ENCODE data around the gene DMRTB1. TPM values are rescaled to one million over a fixed set of nuclear protein-coding genes. Genes with fewer than 3 reads are reported as not detected.

DMRTB1 gene
- total and polyA plus RNA-seq, 12 donors = not detected

DNA sequence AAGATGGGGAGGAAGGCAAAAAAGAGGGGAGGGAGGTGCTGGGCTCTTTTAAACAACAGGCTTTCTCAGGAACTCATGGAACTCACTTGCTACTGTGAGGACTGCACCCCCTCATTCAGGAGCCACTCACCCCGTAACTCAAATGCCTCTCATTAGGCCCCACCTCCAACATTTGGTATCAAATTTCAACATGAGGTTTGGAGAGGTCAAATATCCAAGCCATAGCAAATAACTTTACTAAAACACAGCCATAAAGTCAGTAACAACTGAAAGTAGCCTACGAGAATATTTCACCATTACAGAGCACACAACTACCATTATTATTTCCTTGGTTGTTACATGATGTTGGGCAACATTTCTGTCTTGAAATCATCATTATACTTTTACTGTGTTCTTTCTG lies 13.1 kb upstream of the DMRTB1 start:
- Histone ChIP-seq H3K4me3 (no peak overlapping the region), H3K9me3 (no peaks in the 10 kb centered on the region), H3K36me3 (no peaks in the 10 kb centered on the region), H3K4me1 (no peaks in the 10 kb centered on the region), H3K27me3 (peaks cover 0 to 28% (median 20%) of the 10 kb centered on the region in 7 donors), H3K27ac (no peak overlapping the region)
- 63 to 65% methylated on average over 2 of the region's 2 CpGs for WGBS, 2 donors
- DNase-seq (no peak), ATAC-seq (no peak)
- TF ChIP-seq, protein P1, sequence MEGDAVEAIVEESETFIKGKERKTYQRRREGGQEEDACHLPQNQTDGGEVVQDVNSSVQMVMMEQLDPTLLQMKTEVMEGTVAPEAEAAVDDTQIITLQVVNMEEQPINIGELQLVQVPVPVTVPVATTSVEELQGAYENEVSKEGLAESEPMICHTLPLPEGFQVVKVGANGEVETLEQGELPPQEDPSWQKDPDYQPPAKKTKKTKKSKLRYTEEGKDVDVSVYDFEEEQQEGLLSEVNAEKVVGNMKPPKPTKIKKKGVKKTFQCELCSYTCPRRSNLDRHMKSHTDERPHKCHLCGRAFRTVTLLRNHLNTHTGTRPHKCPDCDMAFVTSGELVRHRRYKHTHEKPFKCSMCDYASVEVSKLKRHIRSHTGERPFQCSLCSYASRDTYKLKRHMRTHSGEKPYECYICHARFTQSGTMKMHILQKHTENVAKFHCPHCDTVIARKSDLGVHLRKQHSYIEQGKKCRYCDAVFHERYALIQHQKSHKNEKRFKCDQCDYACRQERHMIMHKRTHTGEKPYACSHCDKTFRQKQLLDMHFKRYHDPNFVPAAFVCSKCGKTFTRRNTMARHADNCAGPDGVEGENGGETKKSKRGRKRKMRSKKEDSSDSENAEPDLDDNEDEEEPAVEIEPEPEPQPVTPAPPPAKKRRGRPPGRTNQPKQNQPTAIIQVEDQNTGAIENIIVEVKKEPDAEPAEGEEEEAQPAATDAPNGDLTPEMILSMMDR (IDR thresholded peaks at IDR 0.05) = no peak
- intact Hi-C loops (cut with DNase I) = no loop called here

DNA sequence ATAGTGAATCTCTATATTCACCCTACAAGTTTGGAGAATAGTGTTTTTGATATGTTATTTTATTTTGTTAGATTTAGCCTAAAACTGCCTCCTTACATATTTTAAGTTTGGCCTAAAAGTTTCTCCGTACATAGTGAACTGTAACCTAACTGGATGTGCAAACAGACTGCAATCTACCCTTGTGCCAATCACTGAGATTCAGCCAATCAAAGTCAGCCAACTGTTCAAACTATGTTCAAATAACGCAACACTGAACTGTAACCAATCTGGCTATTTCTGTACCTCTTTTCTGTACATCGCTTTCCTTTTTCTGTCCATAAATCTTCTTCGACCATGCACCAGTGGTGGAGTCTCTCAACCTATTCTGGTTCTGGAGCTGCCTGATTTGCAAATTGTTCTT lies 11.8 kb upstream of the DMRTB1 start:
- intact Hi-C loops (cut with DNase I) = no loop called here
- Histone ChIP-seq H3K27ac (no peak overlapping the region), H3K4me1 (no peaks in the 10 kb centered on the region), H3K9me3 (no peaks in the 10 kb centered on the region), H3K36me3 (no peaks in the 10 kb centered on the region), H3K4me3 (no peak overlapping the region), H3K27me3 (peaks cover 0 to 28% (median 21%) of the 10 kb centered on the region in 7 donors)
- TF ChIP-seq, protein P1 (IDR thresholded peaks at IDR 0.05) = no peak
- 88 to 93% methylated on average over 4 of the region's 4 CpGs for WGBS, 2 donors
- ATAC-seq (no peak), DNase-seq (no peak)

DNA sequence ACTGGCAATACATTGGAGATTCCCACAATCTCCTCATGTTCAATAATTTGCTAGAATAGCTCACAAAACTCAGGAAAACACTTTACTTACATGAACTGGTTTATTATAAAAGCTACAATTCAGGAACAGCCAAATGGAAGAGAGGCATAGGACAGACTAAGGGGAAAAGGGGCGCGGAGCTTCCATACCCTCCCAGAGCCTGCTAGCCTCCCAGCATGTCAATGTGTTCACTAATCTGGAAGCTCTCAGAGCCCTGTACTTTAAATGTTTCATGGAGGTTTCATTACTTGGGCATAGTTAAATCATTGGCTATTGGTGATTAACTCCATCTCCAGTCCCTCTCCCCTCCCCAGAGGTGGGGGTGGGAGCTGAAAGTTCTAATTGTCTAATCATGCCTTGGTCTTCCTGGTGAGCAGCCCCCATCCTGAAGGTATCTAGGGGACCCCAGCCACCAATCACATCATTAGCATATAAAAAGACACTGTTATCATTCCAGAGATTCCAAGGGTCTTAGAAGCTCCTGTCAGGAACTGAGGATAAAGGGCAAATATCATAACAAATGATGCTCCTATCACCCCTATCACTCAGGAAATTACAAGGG lies 10.9 kb upstream of the DMRTB1 start:
- TF ChIP-seq, protein P1 (IDR thresholded peaks at IDR 0.05) = no peak
- no peak for ATAC-seq
- DNase-seq = no peak
- H3K27ac ChIP-seq = no peak overlapping the region
- H3K4me3 ChIP-seq = no peak overlapping the region
- H3K4me1 ChIP-seq = no peaks in the 10 kb centered on the region
- peaks cover 0 to 29% (median 21%) of the 10 kb centered on the region in 7 donors for H3K27me3 ChIP-seq
- WGBS, 2 donors = 78 to 81% methylated on average over 2 of the region's 2 CpGs
- no peaks in the 10 kb centered on the region for H3K9me3 ChIP-seq
- intact Hi-C loops (cut with DNase I) = no loop called here
- no peaks in the 10 kb centered on the region for H3K36me3 ChIP-seq

DNA sequence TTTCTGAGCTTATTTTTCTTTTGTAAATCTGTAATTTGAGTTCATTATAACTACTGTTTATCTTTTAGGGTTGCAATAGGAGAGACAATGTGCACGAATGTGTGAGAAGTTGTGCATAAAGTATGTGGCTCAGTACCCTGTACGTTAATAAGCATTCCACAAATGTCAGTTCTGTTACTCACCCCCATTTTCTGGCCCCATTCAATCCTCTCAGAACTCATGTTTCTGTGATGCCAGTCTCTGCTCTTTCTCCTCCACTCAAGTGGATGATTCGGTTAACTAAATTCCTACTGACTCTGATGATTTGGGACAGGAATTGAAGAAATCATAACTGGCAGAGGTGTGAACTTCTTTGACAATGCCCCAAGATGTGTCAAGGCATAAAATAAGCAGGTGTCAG lies 10.2 kb upstream of the DMRTB1 start:
- ATAC-seq (no peak), DNase-seq (no peak)
- Histone ChIP-seq H3K4me1 (no peaks in the 10 kb centered on the region), H3K4me3 (no peak overlapping the region), H3K27me3 (peaks cover 0 to 34% (median 25%) of the 10 kb centered on the region in 7 donors), H3K36me3 (no peaks in the 10 kb centered on the region), H3K9me3 (no peaks in the 10 kb centered on the region), H3K27ac (no peak overlapping the region)
- 47 to 48% methylated on average over 3 of the region's 3 CpGs for WGBS, 2 donors
- TF ChIP-seq, protein P1 (IDR thresholded peaks at IDR 0.05) = no peak
- intact Hi-C loops (cut with DNase I) = no loop called here
